Neutrophil (primary cell): Measurements from ENCODE around the gene FABP2.
A peak's percentile ranks its signal among the peaks of the same experiment; 100 is the strongest.
"Not testable (repeated sequence)": the region's sequence is repeated elsewhere in the genome, so short reads cannot be mapped to it uniquely, and the experiment has no call there.

Experiments
- H3K27ac ChIP-seq: fragments of 200-600 bp; sonication (generic); 2 replicates; pipeline ENCODE4 v1.5.1; 2016; ENCODE audit warnings: mild to moderate bottlenecking, moderate library complexity
- H3K27me3 ChIP-seq: fragments of 200-600 bp; sonication (generic); 2 replicates; pipeline ENCODE4 v1.6.0; 2016; ENCODE audit warnings: mild to moderate bottlenecking
- H3K36me3 ChIP-seq: fragments of 200-600 bp; sonication (generic); 2 replicates; pipeline ENCODE4 v1.5.1; 2017
- H3K4me1 ChIP-seq, 2 experiments: fragments of 200-600 bp in 1 of 2; sonication (generic) in 1 of 2; 1 replicate in 1 of 2; 2 replicates in 1 of 2; pipeline versions ENCODE4 v1.5.1 to v1.6.1; 2013 to 2016; ENCODE audit warnings: low read depth in 1 of 2, low read length in 1 of 2, mild to moderate bottlenecking in 1 of 2, moderate library complexity in 1 of 2; ENCODE audit not compliant: control insufficient read depth in 1 of 2, insufficient read depth in 1 of 2
- H3K4me3 ChIP-seq, 2 experiments: fragments of 200-600 bp in 1 of 2; sonication (generic) in 1 of 2; 1 replicate in 1 of 2; 2 replicates in 1 of 2; pipeline ENCODE4 v1.5.1; 2013 to 2016; ENCODE audit warnings: low read depth in 1 of 2, low read length in 1 of 2, mild to moderate bottlenecking in 1 of 2, moderate library complexity in 1 of 2
- H3K9me3 ChIP-seq: fragments of 200-600 bp; sonication (generic); 2 replicates; pipeline ENCODE4 v1.5.1; 2016
- TF ChIP-seq, protein P1 (sequence below): fragments of 200-600 bp; sonication (generic); IDR thresholded peaks from 2 replicates; pipeline ENCODE4 v1.5.1; 2016; ENCODE audit warnings: antibody characterized with exemption

Gene FABP2

DNA sequence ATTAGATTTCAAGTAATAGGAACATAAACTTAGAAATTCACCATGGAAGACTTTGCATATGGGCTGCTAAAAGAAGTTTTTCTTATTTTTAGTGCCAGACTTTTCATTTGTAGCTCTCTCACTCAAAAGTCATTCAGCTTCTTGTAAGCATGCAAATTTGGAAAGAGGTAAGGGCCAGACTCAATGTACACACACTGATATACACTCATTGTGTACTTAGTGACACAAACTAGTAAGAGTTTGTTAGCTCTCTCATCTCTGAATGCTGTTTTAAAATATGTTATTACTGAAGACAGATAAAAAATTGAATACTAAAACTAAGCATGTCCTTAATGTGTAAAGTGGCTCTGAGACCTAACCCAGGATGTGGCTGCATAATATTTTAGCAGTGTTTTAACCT is 18.0 kb upstream of the FABP2 start:
- not testable (repeated sequence) for H3K4me3 ChIP-seq, H3K27ac ChIP-seq, H3K36me3 ChIP-seq, H3K9me3 ChIP-seq, H3K27me3 ChIP-seq
- peaks cover 26 to 29% of the 10 kb centered on the region in 2 experiments for H3K4me1 ChIP-seq

DNA sequence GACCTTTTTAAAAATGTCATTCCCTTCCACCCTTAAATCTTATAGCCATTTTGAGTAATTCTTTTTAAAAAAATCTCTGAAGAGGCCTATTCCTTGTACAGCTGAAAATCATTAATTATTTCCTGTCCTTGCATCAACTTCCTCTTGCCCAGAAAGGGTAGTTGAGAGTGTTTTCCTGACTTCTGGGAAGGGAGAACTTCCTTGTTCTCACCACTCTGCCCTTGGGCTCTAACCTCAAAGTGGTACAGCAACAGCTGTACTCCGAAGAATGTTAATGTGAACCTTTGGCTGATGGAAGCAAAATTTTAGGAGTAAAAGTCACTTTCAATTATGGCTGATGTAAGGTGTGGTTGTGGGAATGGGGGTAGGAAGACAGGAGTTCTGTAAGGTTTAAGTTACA is 15.1 kb upstream of the FABP2 start:
- Histone ChIP-seq H3K27me3 (no peaks in the 10 kb centered on the region), H3K36me3 (no peaks in the 10 kb centered on the region), H3K4me1 (peaks cover 26 to 29% of the 10 kb centered on the region in 2 experiments), H3K27ac (peak overlapping the region; percentile 73), H3K4me3 (peak overlapping the region; percentile 32 to 40), H3K9me3 (no peaks in the 10 kb centered on the region)
- TF ChIP-seq, protein P1, sequence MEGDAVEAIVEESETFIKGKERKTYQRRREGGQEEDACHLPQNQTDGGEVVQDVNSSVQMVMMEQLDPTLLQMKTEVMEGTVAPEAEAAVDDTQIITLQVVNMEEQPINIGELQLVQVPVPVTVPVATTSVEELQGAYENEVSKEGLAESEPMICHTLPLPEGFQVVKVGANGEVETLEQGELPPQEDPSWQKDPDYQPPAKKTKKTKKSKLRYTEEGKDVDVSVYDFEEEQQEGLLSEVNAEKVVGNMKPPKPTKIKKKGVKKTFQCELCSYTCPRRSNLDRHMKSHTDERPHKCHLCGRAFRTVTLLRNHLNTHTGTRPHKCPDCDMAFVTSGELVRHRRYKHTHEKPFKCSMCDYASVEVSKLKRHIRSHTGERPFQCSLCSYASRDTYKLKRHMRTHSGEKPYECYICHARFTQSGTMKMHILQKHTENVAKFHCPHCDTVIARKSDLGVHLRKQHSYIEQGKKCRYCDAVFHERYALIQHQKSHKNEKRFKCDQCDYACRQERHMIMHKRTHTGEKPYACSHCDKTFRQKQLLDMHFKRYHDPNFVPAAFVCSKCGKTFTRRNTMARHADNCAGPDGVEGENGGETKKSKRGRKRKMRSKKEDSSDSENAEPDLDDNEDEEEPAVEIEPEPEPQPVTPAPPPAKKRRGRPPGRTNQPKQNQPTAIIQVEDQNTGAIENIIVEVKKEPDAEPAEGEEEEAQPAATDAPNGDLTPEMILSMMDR: no peak

DNA sequence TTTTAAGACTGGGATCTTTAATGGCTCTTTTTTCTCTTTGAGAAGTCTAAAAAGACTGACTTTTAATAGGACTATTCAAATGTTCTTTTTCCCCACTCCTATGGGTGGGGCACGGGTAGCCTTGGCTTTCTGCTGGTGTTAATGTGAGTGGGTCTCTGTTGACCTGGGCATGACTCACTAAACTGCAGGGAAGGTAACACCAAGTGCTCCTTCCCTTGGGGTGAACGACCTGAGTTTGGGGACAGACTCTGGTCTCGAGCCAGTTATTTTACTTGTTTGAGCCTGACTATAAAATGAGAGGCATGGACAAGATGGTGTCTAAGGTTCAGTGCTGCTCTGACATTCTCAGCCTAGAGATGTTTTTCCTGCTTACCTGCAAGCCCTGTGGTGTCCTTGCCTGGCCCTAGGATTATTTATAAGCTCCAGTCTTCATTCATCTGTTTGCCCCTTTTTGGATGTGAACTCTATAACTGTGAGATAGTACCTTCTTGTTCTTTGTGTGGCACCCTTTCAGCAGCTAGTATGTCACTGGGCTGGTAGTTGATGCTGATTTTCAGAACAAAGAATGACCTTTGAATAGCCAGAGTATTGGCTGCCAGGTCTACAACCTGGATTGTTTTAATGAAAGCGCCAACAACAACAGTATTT is 14.5 kb upstream of the FABP2 start:
- H3K4me3 ChIP-seq: peak overlapping the region in 1 of 2 experiments; percentile 40
- peaks cover 26 to 29% of the 10 kb centered on the region in 2 experiments for H3K4me1 ChIP-seq
- H3K27ac ChIP-seq: peak overlapping the region; percentile 73
- not testable (repeated sequence) for H3K36me3 ChIP-seq, H3K9me3 ChIP-seq, H3K27me3 ChIP-seq

DNA sequence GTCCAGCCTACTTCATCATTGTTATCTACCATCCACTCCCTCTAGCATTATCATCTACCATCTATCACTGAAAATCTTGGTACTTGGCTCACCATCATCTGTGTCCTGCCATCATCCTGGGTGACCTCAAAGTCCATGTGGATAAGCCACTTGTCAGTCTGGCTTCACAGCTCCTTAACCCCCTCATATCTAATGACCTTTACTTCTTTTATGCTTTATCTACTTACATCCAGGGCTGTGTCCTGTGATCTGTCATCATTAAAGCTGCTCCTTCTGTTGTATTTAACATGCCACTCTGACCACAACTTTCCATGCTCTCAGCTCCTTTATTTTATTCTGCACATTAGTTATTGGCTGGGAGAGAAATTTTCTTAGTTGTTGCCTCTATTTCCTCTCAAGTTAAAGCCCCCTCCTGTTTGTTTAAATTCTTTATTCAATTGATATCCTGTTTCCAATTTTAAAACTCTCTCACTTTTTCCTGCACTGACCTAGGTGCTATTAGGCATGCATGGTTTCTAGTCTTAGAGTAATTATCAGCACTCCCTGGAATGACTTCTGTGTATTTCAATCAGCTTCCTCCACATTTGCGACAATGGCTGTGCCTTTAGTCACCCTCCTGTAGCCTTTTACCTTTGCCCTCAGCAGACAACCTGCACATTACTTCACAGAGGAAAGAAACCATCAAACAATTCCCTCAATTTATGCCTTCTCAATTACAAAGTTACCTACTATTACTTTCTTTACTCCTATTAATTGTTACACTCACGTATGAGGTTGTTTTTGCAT is 8.1 kb upstream of the FABP2 start:
- Histone ChIP-seq H3K36me3 (no peaks in the 10 kb centered on the region), H3K4me1 (no peaks in the 10 kb centered on the region), H3K9me3 (no peaks in the 10 kb centered on the region), H3K27me3 (peaks cover 4% of the 10 kb centered on the region), H3K4me3 (no peak overlapping the region), H3K27ac (no peak overlapping the region)
- TF ChIP-seq, protein P1: no peak

DNA sequence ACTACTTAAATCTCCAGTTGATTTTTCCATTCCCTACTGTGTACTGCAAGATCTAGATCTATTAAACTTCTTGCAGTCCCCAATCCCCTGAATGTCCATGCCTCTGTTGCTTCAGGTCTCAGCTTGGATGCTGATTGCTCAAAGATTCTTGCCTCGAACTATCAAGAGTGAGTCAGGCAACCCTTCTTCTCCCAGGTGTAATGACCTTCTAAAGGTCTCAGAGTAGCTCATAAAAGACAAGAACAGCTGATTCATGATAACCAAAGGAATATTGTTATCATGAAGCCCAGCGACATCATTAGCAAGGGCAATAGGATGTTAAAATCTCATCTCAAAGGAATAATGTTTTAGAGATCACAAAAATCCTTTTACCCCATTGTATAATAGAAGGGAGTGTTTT is 6.8 kb upstream of the FABP2 start:
- no peak overlapping the region for H3K27ac ChIP-seq
- TF ChIP-seq, protein P1: no peak

DNA sequence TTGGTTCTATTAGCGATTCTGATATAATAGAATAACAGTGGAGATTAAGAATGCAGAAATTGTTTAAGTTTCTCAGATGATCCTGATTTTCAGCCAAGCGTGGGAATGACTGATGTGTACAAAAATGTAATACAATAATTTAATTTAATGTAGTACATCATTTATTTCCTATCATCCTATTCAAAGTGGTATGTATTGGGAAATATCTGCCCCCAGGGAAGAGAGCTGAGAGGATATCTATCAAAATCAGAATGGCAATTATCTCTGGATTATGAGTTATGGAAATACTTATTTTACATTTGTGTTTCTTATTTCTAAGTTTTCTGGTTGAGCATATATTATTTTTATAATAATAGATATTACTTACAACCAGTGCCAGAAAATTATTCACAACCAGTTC is 3.9 kb downstream of the FABP2 start:
- no peaks in the 10 kb centered on the region for H3K9me3 ChIP-seq
- no peaks in the 10 kb centered on the region for H3K27me3 ChIP-seq
- H3K27ac ChIP-seq: no peak overlapping the region
- TF ChIP-seq, protein P1: no peak
- no peaks in the 10 kb centered on the region for H3K36me3 ChIP-seq
- peaks cover 5 to 20% of the 10 kb centered on the region in 2 experiments for H3K4me1 ChIP-seq
- no peak overlapping the region for H3K4me3 ChIP-seq

More for the DNA sequence above, 6.8 kb upstream of the FABP2 start:
- Histone ChIP-seq H3K4me1 (no peaks in the 10 kb centered on the region), H3K27me3 (peaks cover 4% of the 10 kb centered on the region), H3K9me3 (no peaks in the 10 kb centered on the region), H3K4me3 (no peak overlapping the region), H3K36me3 (no peaks in the 10 kb centered on the region)
